ENCODE results near the gene ZNF618. TPM values are rescaled to one million over a fixed set of nuclear protein-coding genes. Genes with fewer than 3 reads are reported as not detected.

ZNF618 gene
- polyA plus RNA-seq, 1 donor (not counting 4 experiments of a cell fraction or from before 2014, with no cell fraction given) = 2.5 TPM

- H3K4me1 ChIP-seq (ENCODE audit: control insufficient read depth, extremely low read depth, insufficient read depth, low read length) = peaks cover 4% of the 10 kb centered on the region
- no peaks in the 10 kb centered on the region for H3K27me3 ChIP-seq (ENCODE audit: control insufficient read depth, extremely low read depth, insufficient read depth, low read length)
- no peaks in the 10 kb centered on the region for H3K79me2 ChIP-seq (ENCODE audit: control insufficient read depth, insufficient read depth, low read length)
- H3K36me3 ChIP-seq (ENCODE audit: control insufficient read depth in 2 of 2, extremely low read depth in 1 of 2, insufficient read depth in 2 of 2, low read length in 2 of 2) = peaks cover 0 to 4% of the 10 kb centered on the region in 2 experiments
- dilution Hi-C loops (cut with MboI; ENCODE audit: extremely low pct_ligation_motif_present, low sequenced_read_pairs) = no loop called here
- no peak overlapping the region for H2AFZ ChIP-seq (ENCODE audit: control insufficient read depth, low read length)
- no peak overlapping the region for H3K4me3 ChIP-seq (ENCODE audit: control insufficient read depth in 2 of 3, extremely low read depth in 1 of 3, insufficient read depth in 2 of 3, low read depth in 1 of 3, low read length in 3 of 3)
- no peaks in the 10 kb centered on the region for H3K9me1 ChIP-seq (ENCODE audit: control insufficient read depth, extremely low read depth, insufficient read depth, low read length)
- no peak for TF ChIP-seq CTCF (optimal IDR thresholded peaks at IDR 0.05 in 1 of 3, IDR thresholded peaks at IDR 0.05 in 1 of 3, conservative IDR thresholded peaks at IDR 0.05 in 1 of 3; ENCODE audit: extremely low read depth in 1 of 3, insufficient read depth in 2 of 3, low read length in 3 of 3)
- TF ChIP-seq EZH2 (IDR thresholded peaks at IDR 0.05; ENCODE audit: low read length) = no peak
- H3K27ac ChIP-seq (ENCODE audit: control insufficient read depth, insufficient read depth, low read length) = no peak overlapping the region
- H3K4me2 ChIP-seq (ENCODE audit: control insufficient read depth, extremely low read depth, insufficient read depth, low read depth, low read length) = no peak overlapping the region
- H4K20me1 ChIP-seq (ENCODE audit: control insufficient read depth, extremely low read depth, insufficient read depth, low read length) = no peaks in the 10 kb centered on the region
- H3K9ac ChIP-seq (ENCODE audit: control insufficient read depth, extremely low read depth, insufficient read depth, low read length) = no peak overlapping the region
- DNase-seq (ENCODE audit: low read depth, low spot score) (no peak), FAIRE-seq (no peak)
- H3K9me3 ChIP-seq (ENCODE audit: control insufficient read depth, low read depth, low read length) = no peaks in the 10 kb centered on the region
Observed at GRCh38 chr9:114025196-114025753, 149.2 kb downstream of the ZNF618 start.

GRCh38 chr9:114025760-114026159 is 149.7 kb downstream of the ZNF618 start:
- DNase-seq (ENCODE audit: low read depth, low spot score) (no peak), FAIRE-seq (no peak)
- peaks cover 9% of the 10 kb centered on the region for H3K4me1 ChIP-seq (ENCODE audit: control insufficient read depth, extremely low read depth, insufficient read depth, low read length)

More at GRCh38 chr9:114025760-114026159, 149.7 kb downstream of the ZNF618 start:
- Histone ChIP-seq H3K27me3 (ENCODE audit: control insufficient read depth, extremely low read depth, insufficient read depth, low read length) (no peaks in the 10 kb centered on the region), H3K79me2 (ENCODE audit: control insufficient read depth, insufficient read depth, low read length) (no peaks in the 10 kb centered on the region), H3K27ac (ENCODE audit: control insufficient read depth, insufficient read depth, low read length) (no peak overlapping the region), H3K9ac (ENCODE audit: control insufficient read depth, extremely low read depth, insufficient read depth, low read length) (no peak overlapping the region), H3K9me1 (ENCODE audit: control insufficient read depth, extremely low read depth, insufficient read depth, low read length) (no peaks in the 10 kb centered on the region), H4K20me1 (ENCODE audit: control insufficient read depth, extremely low read depth, insufficient read depth, low read length) (no peaks in the 10 kb centered on the region), H3K4me3 (ENCODE audit: control insufficient read depth in 2 of 3, extremely low read depth in 1 of 3, insufficient read depth in 2 of 3, low read depth in 1 of 3, low read length in 3 of 3) (no peak overlapping the region), H3K9me3 (ENCODE audit: control insufficient read depth, low read depth, low read length) (no peaks in the 10 kb centered on the region), H2AFZ (ENCODE audit: control insufficient read depth, low read length) (no peak overlapping the region), H3K4me2 (ENCODE audit: control insufficient read depth, extremely low read depth, insufficient read depth, low read depth, low read length) (no peak overlapping the region), H3K36me3 (ENCODE audit: control insufficient read depth in 2 of 2, extremely low read depth in 1 of 2, insufficient read depth in 2 of 2, low read length in 2 of 2) (peaks cover 0 to 4% of the 10 kb centered on the region in 2 experiments)
- TF ChIP-seq CTCF (optimal IDR thresholded peaks at IDR 0.05 in 1 of 3, IDR thresholded peaks at IDR 0.05 in 1 of 3, conservative IDR thresholded peaks at IDR 0.05 in 1 of 3; ENCODE audit: extremely low read depth in 1 of 3, insufficient read depth in 2 of 3, low read length in 3 of 3) (no peak), EZH2 (IDR thresholded peaks at IDR 0.05; ENCODE audit: low read length) (no peak)
- dilution Hi-C loops (cut with MboI; ENCODE audit: extremely low pct_ligation_motif_present, low sequenced_read_pairs) = no loop called here
